ENCODE measurements around the gene WRAP53. TPM values are rescaled to one million over a fixed set of nuclear protein-coding genes. Genes with fewer than 3 reads are reported as not detected.

WRAP53 gene
- total RNA-seq, 1 experiment from 2014 or later, result 22.6 TPM

- ChIA-PET CTCF (no interaction called here), POLR2A (ENCODE audit: unreplicated experiment) (no interaction called here)
- Histone ChIP-seq H3K4me2 (ENCODE audit: low read length) (peak overlapping the region; percentile 13), H2AFZ (ENCODE audit: low read length) (peak overlapping the region; percentile 46; the same call in 1 of the 2 replicates), H3K36me3 (ENCODE audit: low read depth, low read length) (no peaks in the 10 kb centered on the region), H3K27ac (ENCODE audit: low read length) (no peak overlapping the region), H3K27me3 (ENCODE audit: low read length) (no peaks in the 10 kb centered on the region), H3K9ac (ENCODE audit: low read length) (no peak overlapping the region), H3F3A (ENCODE audit: low read length, unreplicated experiment) (peaks cover 5% of the 10 kb centered on the region), H3K4me3 (ENCODE audit: low read length) (no peak overlapping the region), H3K9me3 (ENCODE audit: low read length) (no peaks in the 10 kb centered on the region), H4K20me1 (ENCODE audit: low read length) (no peaks in the 10 kb centered on the region), H3K9me2 (replicated peaks; ENCODE audit: low read length) (no peaks in the 10 kb centered on the region), H3K79me2 (ENCODE audit: low read length) (no peaks in the 10 kb centered on the region), H3K4me1 (ENCODE audit: insufficient read depth, low read length) (peaks cover 34% of the 10 kb centered on the region)
- no peak for TF ChIP-seq EZH2 (IDR thresholded peaks at IDR 0.05; ENCODE audit: low read length, unreplicated experiment)
- no peak for TF ChIP-seq EZH2phosphoT487 (IDR thresholded peaks at IDR 0.05; ENCODE audit: borderline replicate concordance, low read length)
- no peak for TF ChIP-seq CTCF (conservative IDR thresholded peaks at IDR 0.05; ENCODE audit: low read depth, low read length)
- ATAC-seq (no peak), DNase-seq (no peak)
- BruUV-seq (replicated peaks), result no TSS peak
- intact Hi-C loops (cut with micrococcal nuclease), result loop anchor here (5.0 kb wide), 1 partner anchor 74 kb away; no protein-coding TSS in a partner anchor
These were observed 59.9 kb downstream of the WRAP53 start for GRCh38 chr17:7748076-7748775.

- peaks cover 33% of the 10 kb centered on the region for H3K4me1 ChIP-seq (ENCODE audit: insufficient read depth, low read length)
- no peaks in the 10 kb centered on the region for H3K36me3 ChIP-seq (ENCODE audit: low read depth, low read length)
- H3K9me3 ChIP-seq (ENCODE audit: low read length), result no peaks in the 10 kb centered on the region
- no peaks in the 10 kb centered on the region for H3K27me3 ChIP-seq (ENCODE audit: low read length)
- no peak overlapping the region for H3K4me3 ChIP-seq (ENCODE audit: low read length)
- TF ChIP-seq EZH2 (IDR thresholded peaks at IDR 0.05; ENCODE audit: low read length, unreplicated experiment), result no peak
- TF ChIP-seq CTCF (conservative IDR thresholded peaks at IDR 0.05; ENCODE audit: low read depth, low read length), result no peak
- no peak for TF ChIP-seq EZH2phosphoT487 (IDR thresholded peaks at IDR 0.05; ENCODE audit: borderline replicate concordance, low read length)
- DNase-seq, result peak; percentile 77
- no peaks in the 10 kb centered on the region for H3K79me2 ChIP-seq (ENCODE audit: low read length)
- H3K27ac ChIP-seq (ENCODE audit: low read length), result peak overlapping the region; percentile 75
- POLR2A ChIA-PET (ENCODE audit: unreplicated experiment), result no interaction called here
- peak; percentile 62 for ATAC-seq
- peak overlapping the region; percentile 40 for H2AFZ ChIP-seq (ENCODE audit: low read length)
- H3F3A ChIP-seq (ENCODE audit: low read length, unreplicated experiment), result peaks cover 5% of the 10 kb centered on the region
- peak overlapping the region; percentile 65 for H3K4me2 ChIP-seq (ENCODE audit: low read length)
- BruUV-seq (replicated peaks), result no TSS peak
- no peaks in the 10 kb centered on the region for H3K9me2 ChIP-seq (replicated peaks; ENCODE audit: low read length)
- no peaks in the 10 kb centered on the region for H4K20me1 ChIP-seq (ENCODE audit: low read length)
- CTCF ChIA-PET, result no interaction called here
- intact Hi-C loops (cut with micrococcal nuclease), result no loop called here
- H3K9ac ChIP-seq (ENCODE audit: low read length), result no peak overlapping the region
These were observed 62.1 kb downstream of the WRAP53 start for GRCh38 chr17:7750321-7750821.

Other genes starting within 250 kb of the WRAP53 start
- 0.69 and 1.0 TPM in 2 replicates for gene FGF11, start 249.0 kb upstream of the WRAP53 start, total RNA-seq (2014; rRNA removed)
- gene CHRNB1, start 243.4 kb upstream of the WRAP53 start, total RNA-seq (2014; rRNA removed), result 2.1 and 2.9 TPM in 2 replicates
- gene ZBTB4, start 208.8 kb upstream of the WRAP53 start, total RNA-seq (2014; rRNA removed), result 14.7 and 18.4 TPM in 2 replicates
- not detected in 2 replicates for gene SLC35G6, start 207.0 kb upstream of the WRAP53 start, total RNA-seq (2014; rRNA removed)
- 47.1 and 95.7 TPM in 2 replicates for gene POLR2A, start 204.1 kb upstream of the WRAP53 start, total RNA-seq (2014; rRNA removed)
- 15.2 and 24.2 TPM in 2 replicates for gene TNFSF12, start 139.4 kb upstream of the WRAP53 start, total RNA-seq (2014; rRNA removed)
- 3.6 and 5.2 TPM in 2 replicates for gene TNFSF13, start 129.7 kb upstream of the WRAP53 start, total RNA-seq (2014; rRNA removed)
- gene SENP3, start 126.6 kb upstream of the WRAP53 start, total RNA-seq (2014; rRNA removed), result 82.8 and 88.7 TPM in 2 replicates
- 30.2 and 32.4 TPM in 2 replicates for gene CD68, start 108.8 kb upstream of the WRAP53 start, total RNA-seq (2014; rRNA removed)
- gene MPDU1, start 104.6 kb upstream of the WRAP53 start, total RNA-seq (2014; rRNA removed), result 71.0 and 94.1 TPM in 2 replicates
- gene SOX15, start 98.4 kb upstream of the WRAP53 start, total RNA-seq (2014; rRNA removed), result 6.3 and 7.0 TPM in 2 replicates
- 51.4 and 67.2 TPM in 2 replicates for gene FXR2, start 73.6 kb upstream of the WRAP53 start, total RNA-seq (2014; rRNA removed)
- gene SAT2, start 60.7 kb upstream of the WRAP53 start, total RNA-seq (2014; rRNA removed), result 27.6 and 33.1 TPM in 2 replicates
- gene SHBG, start 58.3 kb upstream of the WRAP53 start, total RNA-seq (2014; rRNA removed), result not detected in 2 replicates
- gene ATP1B2, start 37.6 kb upstream of the WRAP53 start, total RNA-seq (2014; rRNA removed), result not detected in 2 replicates
- gene TP53, start 987 bp upstream of the WRAP53 start, total RNA-seq (2014; rRNA removed), result 2.0 and 3.4 TPM in 2 replicates
- gene EFNB3, start 16.7 kb downstream of the WRAP53 start, total RNA-seq (2014; rRNA removed), result 4.9 and 7.7 TPM in 2 replicates
- 0.62 and 0.92 TPM in 2 replicates for gene DNAH2, start 29.3 kb downstream of the WRAP53 start, total RNA-seq (2014; rRNA removed)
- 3.2 and 158 TPM in 2 replicates for gene KDM6B, start 145.7 kb downstream of the WRAP53 start, total RNA-seq (2014; rRNA removed)
- gene TMEM88, start 166.6 kb downstream of the WRAP53 start, total RNA-seq (2014; rRNA removed), result 1.5 TPM in 1 of 2 replicates, not detected in the other
- 403 and 409 TPM in 2 replicates for gene NAA38, start 169.1 kb downstream of the WRAP53 start, total RNA-seq (2014; rRNA removed)
- gene CYB5D1, start 169.5 kb downstream of the WRAP53 start, total RNA-seq (2014; rRNA removed), result 16.7 and 23.1 TPM in 2 replicates
- gene CHD3, start 200.3 kb downstream of the WRAP53 start, total RNA-seq (2014; rRNA removed), result 102 and 151 TPM in 2 replicates
- gene RNF227, start 227.8 kb downstream of the WRAP53 start, total RNA-seq (2014; rRNA removed), result 0.11 and 0.52 TPM in 2 replicates
- gene KCNAB3, start 241.4 kb downstream of the WRAP53 start, total RNA-seq (2014; rRNA removed), result 0.26 and 0.75 TPM in 2 replicates
- 26.4 and 30.5 TPM in 2 replicates for gene TRAPPC1, start 243.5 kb downstream of the WRAP53 start, total RNA-seq (2014; rRNA removed)
- gene CNTROB, start 243.7 kb downstream of the WRAP53 start, total RNA-seq (2014; rRNA removed), result 27.5 and 40.5 TPM in 2 replicates

All from PC-3 (cell line).